GM18861 (cell line): Measurements from ENCODE around the gene MOAP1.
"Not testable (repeated sequence)": the region's sequence is repeated elsewhere in the genome, so short reads cannot be mapped to it uniquely, and the experiment has no call there.

Source experiments
- ATAC-seq: cut with Tn5 transposase; IDR thresholded peaks from one replicate; pipeline ENCODE4 v1.9.1; 2021; ENCODE audit not compliant: unreplicated experiment

Gene MOAP1

GRCh38 chr14:93148979-93149378 is 35.7 kb downstream of the MOAP1 start:
- ATAC-seq, result no peak

GRCh38 chr14:93146119-93146518 is 38.6 kb downstream of the MOAP1 start:
- no peak for ATAC-seq

GRCh38 chr14:93142854-93143652 is 41.6 kb downstream of the MOAP1 start:
- no peak for ATAC-seq

- ATAC-seq, result no peak
Observed at GRCh38 chr14:93137864-93138263, 46.8 kb downstream of the MOAP1 start.

- not testable (repeated sequence) for ATAC-seq
Observed at GRCh38 chr14:93136508-93136907, 48.2 kb downstream of the MOAP1 start.

- no peak for ATAC-seq
Observed at GRCh38 chr14:93136009-93136408, 48.7 kb downstream of the MOAP1 start.

- no peak for ATAC-seq
Observed at GRCh38 chr14:93135399-93135798, 49.3 kb downstream of the MOAP1 start.

- ATAC-seq, result no peak
Observed at GRCh38 chr14:93133464-93133863, 51.2 kb downstream of the MOAP1 start.

- no peak for ATAC-seq
Observed at GRCh38 chr14:93132472-93133065, 52.1 kb downstream of the MOAP1 start.
